Sigmoid colon (tissue), 4 donors: ENCODE results near the gene SBK2.

Experiments
- EP300 ChIP-seq, 4 donors: sonication (generic); formaldehyde crosslinking; IDR thresholded peaks; one replicate each; pipeline ENCODE4 v1.6.1; 2017; ENCODE audit warnings: antibody characterized with exemption in 4 of 4
- POLR2A ChIP-seq, 2 donors: fragments of 450-650 bp; IDR thresholded peaks; one replicate each; pipeline ENCODE4 v1.6.1; 2016; ENCODE audit warnings: antibody characterized with exemption in 2 of 2, mild to moderate bottlenecking in 2 of 2, moderate library complexity in 2 of 2
- POLR2AphosphoS5 ChIP-seq, 4 donors: sonication (generic); formaldehyde crosslinking; IDR thresholded peaks; one replicate each; pipeline ENCODE4 v1.6.1; 2017; ENCODE audit warnings: antibody characterized with exemption in 4 of 4
- TF ChIP-seq, protein P1 (sequence below), 4 experiments: fragments of 450-650 bp in 3 of 4; fragments of 200-600 bp in 1 of 4; IDR thresholded peaks; one replicate each; pipeline ENCODE4 v1.5.1; 2016 to 2019; ENCODE audit warnings: antibody characterized with exemption in 4 of 4, mild to moderate bottlenecking in 3 of 4, moderate library complexity in 2 of 4

GRCh38 chr19:55525289-55526101 is 11.4 kb downstream of the SBK2 start:
- no peak for TF ChIP-seq POLR2A (IDR thresholded peaks at IDR 0.05)
- TF ChIP-seq, protein P1, sequence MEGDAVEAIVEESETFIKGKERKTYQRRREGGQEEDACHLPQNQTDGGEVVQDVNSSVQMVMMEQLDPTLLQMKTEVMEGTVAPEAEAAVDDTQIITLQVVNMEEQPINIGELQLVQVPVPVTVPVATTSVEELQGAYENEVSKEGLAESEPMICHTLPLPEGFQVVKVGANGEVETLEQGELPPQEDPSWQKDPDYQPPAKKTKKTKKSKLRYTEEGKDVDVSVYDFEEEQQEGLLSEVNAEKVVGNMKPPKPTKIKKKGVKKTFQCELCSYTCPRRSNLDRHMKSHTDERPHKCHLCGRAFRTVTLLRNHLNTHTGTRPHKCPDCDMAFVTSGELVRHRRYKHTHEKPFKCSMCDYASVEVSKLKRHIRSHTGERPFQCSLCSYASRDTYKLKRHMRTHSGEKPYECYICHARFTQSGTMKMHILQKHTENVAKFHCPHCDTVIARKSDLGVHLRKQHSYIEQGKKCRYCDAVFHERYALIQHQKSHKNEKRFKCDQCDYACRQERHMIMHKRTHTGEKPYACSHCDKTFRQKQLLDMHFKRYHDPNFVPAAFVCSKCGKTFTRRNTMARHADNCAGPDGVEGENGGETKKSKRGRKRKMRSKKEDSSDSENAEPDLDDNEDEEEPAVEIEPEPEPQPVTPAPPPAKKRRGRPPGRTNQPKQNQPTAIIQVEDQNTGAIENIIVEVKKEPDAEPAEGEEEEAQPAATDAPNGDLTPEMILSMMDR (IDR thresholded peaks at IDR 0.05): no peak
- no peak for TF ChIP-seq EP300 (IDR thresholded peaks at IDR 0.05)
- TF ChIP-seq POLR2AphosphoS5 (IDR thresholded peaks at IDR 0.05): no peak
